A673 (cell line): ENCODE results near the gene CSPG4. TPM values are rescaled to one million over a fixed set of nuclear protein-coding genes. Genes with fewer than 3 reads are reported as not detected.
"Not testable (repeated sequence)": the region's sequence is repeated elsewhere in the genome, so short reads cannot be mapped to it uniquely, and the experiment has no call there.

Experiments
- BruUV-seq: library from RNA; stranded (reverse); fragments of 400-500 nt; replicated peaks from 2 replicates; lab custom pipeline; 2021; lab: Mats Ljungman, UMichigan
- CTCF ChIA-PET: fragments of 300-600 bp; sonication (Branson Sonifier 250); formaldehyde crosslinking; loops from one replicate; lab custom pipeline; 2022; ENCODE audit warnings: antibody characterized with exemption; lab: Charles Lee
- POLR2A ChIA-PET: fragments of 300-600 bp; sonication (Branson Sonifier 250); formaldehyde crosslinking; loops from one replicate; lab custom pipeline; 2022; ENCODE audit warnings: antibody characterized with exemption; ENCODE audit not compliant: low non-redundant PET; lab: Charles Lee
- DNase-seq: peaks from one replicate; pipeline ENCODE4 v3.0.0-alpha.2; 2015; ENCODE audit warnings: low spot score
- H3K27ac ChIP-seq: fragments of 200-600 bp; sonication (generic); 2 replicates; pipeline ENCODE4 v1.5.1; 2016; ENCODE audit warnings: mixed run types, low read depth, mild to moderate bottlenecking, mixed read lengths, antibody characterized with exemption, low read length; ENCODE audit not compliant: poor library complexity, severe bottlenecking
- H3K27me3 ChIP-seq: fragments of 200-600 bp; sonication (generic); replicated peaks from 2 replicates; pipeline ENCODE4 v1.6.1; 2017; ENCODE audit warnings: mixed run types, low read depth, mild to moderate bottlenecking, mixed read lengths, antibody characterized with exemption, low read length; ENCODE audit not compliant: insufficient read depth, poor library complexity
- H3K36me3 ChIP-seq: fragments of 200-600 bp; sonication (generic); 2 replicates; pipeline ENCODE4 v1.6.1; 2016; ENCODE audit warnings: mixed run types, mild to moderate bottlenecking, mixed read lengths, antibody characterized with exemption, low read length; ENCODE audit not compliant: insufficient read depth, poor library complexity, severe bottlenecking
- H3K4me1 ChIP-seq: fragments of 200-600 bp; sonication (generic); 2 replicates; pipeline ENCODE4 v1.6.1; 2017; ENCODE audit warnings: mixed run types, mild to moderate bottlenecking, mixed read lengths, antibody characterized with exemption, low read length; ENCODE audit not compliant: insufficient read depth, poor library complexity, severe bottlenecking
- H3K4me3 ChIP-seq: fragments of 200-600 bp; sonication (generic); 2 replicates; pipeline ENCODE4 v1.5.1; 2016; ENCODE audit warnings: low read depth, mixed run types, mild to moderate bottlenecking, mixed read lengths, low read length; ENCODE audit not compliant: poor library complexity, severe bottlenecking
- H3K9me3 ChIP-seq: fragments of 200-600 bp; sonication (generic); 2 replicates; pipeline ENCODE4 v1.6.1; 2016; ENCODE audit warnings: mixed run types, low read depth, mild to moderate bottlenecking, mixed read lengths, antibody characterized with exemption, low read length; ENCODE audit not compliant: poor library complexity, severe bottlenecking
- EZH2 ChIP-seq: fragments of 200-600 bp; sonication (generic); IDR thresholded peaks from 2 replicates; pipeline ENCODE4 v1.6.1; 2017; ENCODE audit warnings: borderline replicate concordance, low read depth, mild to moderate bottlenecking, mixed read lengths, antibody characterized with exemption, low read length; ENCODE audit not compliant: poor library complexity, severe bottlenecking
- intact Hi-C: fragments of 100-400 bp; cut with micrococcal nuclease; formaldehyde crosslinking; loops from one replicate; pipeline ENCODE4 v1.10.0; 2022; ENCODE audit not compliant: unreplicated experiment
- total RNA-seq: library from RNA; stranded (reverse); gene quantifications from 2 replicates; pipeline ENCODE4 v1.2.3, GENCODE V29; 2021
- TF ChIP-seq, protein P1 (sequence below): fragments of 300-800, 200-600 bp; sonication (generic); conservative IDR thresholded peaks from 2 replicates; pipeline ENCODE4 v1.5.1; 2017; ENCODE audit warnings: low read depth, mild to moderate bottlenecking, antibody characterized with exemption, low read length, moderate library complexity, mixed read lengths

The CSPG4 gene
- total RNA-seq, 1 experiment from 2014 or later: 0.11 TPM

DNA sequence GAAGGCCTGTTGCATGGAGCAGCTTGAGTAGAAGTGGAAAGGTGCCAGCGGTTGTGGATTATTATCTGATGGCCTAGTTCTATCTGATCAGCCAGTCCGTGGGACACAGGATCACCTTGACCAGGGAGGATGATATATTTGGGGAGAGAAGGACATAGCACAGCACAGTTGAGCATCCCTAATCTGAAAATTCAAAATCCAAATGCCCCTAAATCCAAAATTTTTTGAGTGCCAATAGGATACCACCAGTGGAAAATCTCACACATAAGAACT is 6.0 kb downstream of the CSPG4 start:
- Histone ChIP-seq H3K4me3 (no peak overlapping the region), H3K4me1 (no peaks in the 10 kb centered on the region), H3K27me3 (no peaks in the 10 kb centered on the region), H3K27ac (no peak overlapping the region), H3K36me3 (no peaks in the 10 kb centered on the region), H3K9me3 (no peaks in the 10 kb centered on the region)
- intact Hi-C loops: no loop called here
- TF ChIP-seq, protein P1, sequence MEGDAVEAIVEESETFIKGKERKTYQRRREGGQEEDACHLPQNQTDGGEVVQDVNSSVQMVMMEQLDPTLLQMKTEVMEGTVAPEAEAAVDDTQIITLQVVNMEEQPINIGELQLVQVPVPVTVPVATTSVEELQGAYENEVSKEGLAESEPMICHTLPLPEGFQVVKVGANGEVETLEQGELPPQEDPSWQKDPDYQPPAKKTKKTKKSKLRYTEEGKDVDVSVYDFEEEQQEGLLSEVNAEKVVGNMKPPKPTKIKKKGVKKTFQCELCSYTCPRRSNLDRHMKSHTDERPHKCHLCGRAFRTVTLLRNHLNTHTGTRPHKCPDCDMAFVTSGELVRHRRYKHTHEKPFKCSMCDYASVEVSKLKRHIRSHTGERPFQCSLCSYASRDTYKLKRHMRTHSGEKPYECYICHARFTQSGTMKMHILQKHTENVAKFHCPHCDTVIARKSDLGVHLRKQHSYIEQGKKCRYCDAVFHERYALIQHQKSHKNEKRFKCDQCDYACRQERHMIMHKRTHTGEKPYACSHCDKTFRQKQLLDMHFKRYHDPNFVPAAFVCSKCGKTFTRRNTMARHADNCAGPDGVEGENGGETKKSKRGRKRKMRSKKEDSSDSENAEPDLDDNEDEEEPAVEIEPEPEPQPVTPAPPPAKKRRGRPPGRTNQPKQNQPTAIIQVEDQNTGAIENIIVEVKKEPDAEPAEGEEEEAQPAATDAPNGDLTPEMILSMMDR: no peak
- no peak for TF ChIP-seq EZH2
- DNase-seq: no peak
- CTCF ChIA-PET: no interaction called here
- POLR2A ChIA-PET: no interaction called here
- BruUV-seq: no TSS peak

DNA sequence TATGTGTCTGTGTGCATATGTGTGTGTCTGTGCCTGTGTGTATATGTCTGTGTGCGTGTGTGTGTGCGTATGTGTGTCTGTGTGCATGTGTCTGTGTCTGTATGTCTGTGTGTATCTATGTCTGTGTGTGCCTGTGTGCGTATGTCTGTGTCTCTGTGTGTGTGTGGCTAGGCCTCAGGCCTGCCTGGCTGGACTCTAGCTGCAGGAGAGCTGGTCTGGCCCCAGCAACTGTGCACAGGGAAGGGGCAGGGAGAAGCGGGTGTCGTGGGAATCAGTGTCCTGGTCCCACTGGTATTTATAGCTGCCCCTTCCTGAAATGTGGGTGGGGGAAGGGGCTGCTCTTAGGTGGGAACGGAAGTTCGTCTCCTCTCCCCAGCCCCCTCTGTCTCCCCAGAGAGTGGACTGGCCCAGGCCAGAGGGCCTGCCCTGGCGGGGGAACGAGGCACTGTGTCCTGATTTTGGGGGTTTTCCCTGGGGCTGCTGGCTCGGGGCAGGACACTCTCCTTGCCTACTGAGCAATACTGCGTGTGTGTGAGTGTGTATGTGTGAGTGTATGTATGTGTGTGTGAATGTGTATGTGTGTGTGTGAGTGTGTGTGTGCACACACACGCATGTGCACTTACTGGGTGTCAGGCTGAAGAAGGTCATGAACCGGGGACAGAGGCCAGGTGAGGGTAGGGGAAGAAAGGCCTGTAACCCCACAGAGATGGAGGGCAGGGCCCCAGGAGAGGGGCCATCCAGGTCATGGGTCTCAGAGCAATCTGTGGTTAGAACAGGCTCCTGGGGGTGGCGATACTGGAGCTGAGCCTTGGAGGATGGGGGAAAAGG is 6.6 kb downstream of the CSPG4 start:
- Histone ChIP-seq H3K4me1 (no peaks in the 10 kb centered on the region), H3K9me3 (no peaks in the 10 kb centered on the region), H3K36me3 (no peaks in the 10 kb centered on the region), H3K4me3 (no peak overlapping the region), H3K27ac (no peak overlapping the region), H3K27me3 (no peaks in the 10 kb centered on the region)
- ChIA-PET POLR2A (no interaction called here), CTCF (no interaction called here)
- intact Hi-C loops: no loop called here
- TF ChIP-seq EZH2: no peak
- TF ChIP-seq, protein P1: no peak
- no peak for DNase-seq
- BruUV-seq: no TSS peak

DNA sequence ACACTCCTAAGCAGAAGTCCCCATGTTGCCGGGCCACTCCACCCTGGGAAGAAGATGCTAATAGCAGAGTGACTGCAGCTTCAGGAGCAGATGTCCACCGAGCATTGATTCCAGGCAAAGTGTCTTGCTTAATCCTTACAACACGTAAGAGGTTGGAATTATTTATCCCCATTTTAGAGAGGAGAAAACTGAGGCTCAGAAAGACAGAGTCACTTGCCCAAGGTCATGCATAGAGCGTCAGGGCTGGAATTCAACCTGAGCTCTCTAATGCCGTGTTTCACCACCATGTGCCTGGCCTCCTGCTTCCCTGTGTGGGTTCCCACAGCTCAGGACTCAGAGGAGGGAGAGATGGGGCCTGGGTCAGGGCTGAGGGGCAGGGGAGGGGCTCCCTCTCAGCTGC is 7.3 kb downstream of the CSPG4 start:
- H3K36me3 ChIP-seq: not testable (repeated sequence)

DNA sequence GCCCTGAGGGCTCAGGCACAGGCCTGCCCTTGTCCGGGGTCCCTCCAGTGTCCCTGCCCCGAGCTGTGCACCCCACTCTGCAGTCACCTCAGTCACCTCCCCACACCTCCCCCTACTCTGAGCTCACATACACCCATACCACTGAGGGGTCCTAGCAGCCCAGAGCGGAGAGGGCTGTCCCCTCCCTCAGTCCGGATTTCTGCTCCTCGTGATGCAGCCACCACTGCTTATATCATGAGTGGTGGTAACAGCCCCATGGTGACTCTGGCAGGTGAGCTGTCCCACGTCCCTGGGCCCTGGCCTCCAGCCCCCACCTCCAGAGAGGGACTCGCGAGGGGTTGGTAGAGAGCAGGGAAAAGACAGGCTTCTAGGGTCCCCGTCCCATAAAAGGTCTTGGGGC is 8.0 kb downstream of the CSPG4 start:
- POLR2A ChIA-PET: no interaction called here
- Histone ChIP-seq H3K27me3 (no peaks in the 10 kb centered on the region), H3K27ac (no peak overlapping the region), H3K36me3 (no peaks in the 10 kb centered on the region), H3K9me3 (no peaks in the 10 kb centered on the region), H3K4me3 (no peak overlapping the region), H3K4me1 (no peaks in the 10 kb centered on the region)
- TF ChIP-seq, protein P1: no peak
- no peak for TF ChIP-seq EZH2
- intact Hi-C loops: no loop called here
- DNase-seq: no peak
- BruUV-seq: no TSS peak
- CTCF ChIA-PET: no interaction called here

More for the DNA sequence above, 7.3 kb downstream of the CSPG4 start:
- H3K4me1 ChIP-seq, intact Hi-C loops, CTCF ChIA-PET, H3K4me3 ChIP-seq, DNase-seq, POLR2A ChIA-PET, H3K9me3 ChIP-seq, H3K27ac ChIP-seq, BruUV-seq, H3K27me3 ChIP-seq: not testable (repeated sequence)
